K562 (cell line): ENCODE data around the gene MTREX. TPM values are rescaled to one million over a fixed set of nuclear protein-coding genes. Genes with fewer than 3 reads are reported as not detected.

Source experiments
- ATAC-seq: fragments of 200-7000 bp; cut with Tn5 transposase; 3 replicates; pipeline ENCODE4 v1.9.1; 2020; ENCODE audit warnings: moderate library complexity
- BruUV-seq: library from RNA; stranded (reverse); fragments of 400-500 nt; replicated peaks from 2 replicates; lab custom pipeline; 2021; lab: Mats Ljungman, UMichigan
- CTCF ChIA-PET: fragments of 300-600 bp; formaldehyde crosslinking; extraction: SDS; loops from one replicate; lab custom pipeline; 2021; ENCODE audit warnings: low intra/inter-chr PET ratio; lab: Yijun Ruan, JAX
- POLR2A ChIA-PET: fragments of 300-600, 350-650 bp; sonication (Branson Sonifier 250); formaldehyde crosslinking; extraction: SDS; loops from one replicate; lab custom pipeline; 2021; ENCODE audit warnings: antibody characterized with exemption, inconsistent platforms; lab: Yijun Ruan, JAX
- DNase-seq, 4 experiments: peaks; one replicate each; pipeline versions ENCODE4 v3.0.0 to v3.0.0-alpha.2; 2011 to 2018; ENCODE audit warnings: low spot score in 3 of 4, mixed read lengths in 3 of 4; ENCODE audit errors: extremely low read depth in 1 of 4
- FAIRE-seq: peaks from 2 replicates; lab custom pipeline; 2011; peaks lifted over from hg19 to GRCh38; lab: Jason Lieb, UNC
- H2AFZ ChIP-seq: 2 replicates; pipeline ENCODE4 v1.6.0; 2011; ENCODE audit warnings: low read depth, low read length, control low read depth, inconsistent platforms
- H3K27ac ChIP-seq: fragments of 200-600 bp; 3 replicates; pipeline ENCODE4 v1.8.0; 2011; ENCODE audit warnings: low read depth, mild to moderate bottlenecking, control low read depth, inconsistent platforms, low read length, moderate library complexity, mixed read lengths; ENCODE audit errors: extremely low read depth
- H3K27me3 ChIP-seq, 2 experiments: fragments of 300-600 bp in 1 of 2; 2 replicates in 1 of 2; 3 replicates in 1 of 2; pipeline versions ENCODE4 v1.6.0 to v1.8.0; 2011; ENCODE audit warnings: inconsistent platforms in 2 of 2, low read length in 2 of 2, mild to moderate bottlenecking in 1 of 2, mixed read lengths in 1 of 2, moderate library complexity in 1 of 2; ENCODE audit not compliant: control insufficient read depth in 2 of 2, insufficient read depth in 2 of 2
- H3K36me3 ChIP-seq: fragments of 300-600 bp; 3 replicates; pipeline ENCODE4 v1.8.0; 2011; ENCODE audit warnings: mild to moderate bottlenecking, low read length, inconsistent platforms; ENCODE audit not compliant: control insufficient read depth, insufficient read depth
- H3K4me1 ChIP-seq, 2 experiments: fragments of 200-600 bp in 1 of 2; replicated peaks in 1 of 2; 2 replicates in 1 of 2; 3 replicates in 1 of 2; pipeline versions ENCODE4 v1.5.1 to v1.8.0; 2011; ENCODE audit warnings: inconsistent platforms in 2 of 2, low read length in 2 of 2, mild to moderate bottlenecking in 1 of 2, mixed read lengths in 1 of 2, moderate library complexity in 1 of 2; ENCODE audit not compliant: control insufficient read depth in 2 of 2, insufficient read depth in 2 of 2
- H3K4me2 ChIP-seq: 2 replicates; pipeline ENCODE4 v1.6.1; 2011; ENCODE audit warnings: low read length, control low read depth, inconsistent platforms, mixed read lengths; ENCODE audit not compliant: insufficient read depth
- H3K4me3 ChIP-seq: fragments of 200-600 bp; sonication (generic), shearing (Covaris generic); 2 replicates; pipeline ENCODE4 v1.5.1; 2016; ENCODE audit warnings: control low read depth, inconsistent platforms
- H3K79me2 ChIP-seq: fragments of 200-600 bp; 3 replicates; pipeline ENCODE4 v1.8.0; 2011; ENCODE audit warnings: low read length, inconsistent platforms; ENCODE audit not compliant: control insufficient read depth, insufficient read depth
- H3K9ac ChIP-seq, 2 experiments: 2 replicates each; pipeline versions ENCODE4 v1.6.0 to v1.6.1; 2011; ENCODE audit warnings: low read depth in 2 of 2, low read length in 2 of 2, control low read depth in 1 of 2, inconsistent platforms in 1 of 2, mild to moderate bottlenecking in 1 of 2, mixed read lengths in 1 of 2; ENCODE audit not compliant: insufficient read depth in 1 of 2
- H3K9me1 ChIP-seq: one replicate; pipeline ENCODE4 v1.6.0; 2011; ENCODE audit warnings: inconsistent platforms, mild to moderate bottlenecking, low read length, moderate library complexity; ENCODE audit not compliant: control insufficient read depth, insufficient read depth
- H3K9me3 ChIP-seq: replicated peaks from 2 replicates; pipeline ENCODE4 v1.5.1; 2011; ENCODE audit warnings: low read depth, low read length, inconsistent platforms; ENCODE audit not compliant: control insufficient read depth, insufficient read depth
- H4K20me1 ChIP-seq: replicated peaks from 2 replicates; pipeline ENCODE4 v1.6.1; 2011; ENCODE audit warnings: low read length, inconsistent platforms, mixed read lengths; ENCODE audit not compliant: control insufficient read depth, insufficient read depth
- ATF7 ChIP-seq: fragments of 450-650 bp; IDR thresholded peaks from 2 replicates; pipeline ENCODE4 v1.7.1; 2014; ENCODE audit warnings: mild to moderate bottlenecking, moderate library complexity
- CREB3L1 ChIP-seq: fragments of 450-650 bp; IDR thresholded peaks from 2 replicates; pipeline ENCODE4 v1.6.1; 2014; ENCODE audit warnings: low read depth, mild to moderate bottlenecking, moderate library complexity, borderline replicate concordance
- MGA ChIP-seq: fragments of 450-650 bp; IDR thresholded peaks from 2 replicates; pipeline ENCODE4 v1.6.1; 2016; ENCODE audit warnings: mild to moderate bottlenecking, moderate library complexity
- PCBP1 ChIP-seq: fragments of 200-400 bp; formaldehyde crosslinking; IDR thresholded peaks from 2 replicates; pipeline ENCODE4 v1.6.1; 2018; ENCODE audit warnings: mild to moderate bottlenecking, low read depth, low read length; ENCODE audit not compliant: poor library complexity, severe bottlenecking
- RAD51 ChIP-seq: fragments of 450-650 bp; IDR thresholded peaks from 2 replicates; pipeline ENCODE4 v1.7.1; 2016; ENCODE audit warnings: low read depth, mild to moderate bottlenecking, borderline replicate concordance
- TEAD1 ChIP-seq, 2 experiments: fragments of 450-650 bp in 1 of 2; sonication (generic) in 1 of 2; formaldehyde crosslinking; IDR thresholded peaks; 2 replicates each; pipeline versions ENCODE4 v1.4.0 to v1.8.0; 2020 to 2022; ENCODE audit warnings: mild to moderate bottlenecking in 2 of 2, missing genetic modification reagents in 1 of 2
- ZBTB8A ChIP-seq: fragments of 450-650 bp; IDR thresholded peaks from 2 replicates; pipeline ENCODE4 v1.6.1; 2018; ENCODE audit warnings: mild to moderate bottlenecking, moderate library complexity; ENCODE audit not compliant: partially characterized antibody
- WGBS: fragments of 100-300 bp; shearing (Covaris generic); methylation state at CpG from one replicate; pipeline ENCODE4 v1.1.6; 2016; ENCODE audit warnings: low coverage, mixed read lengths; ENCODE audit not compliant: insufficient coverage; ENCODE audit errors: missing lambda C conversion rate; 5-methylcytosine and 5-hydroxymethylcytosine counted together
- in situ Hi-C: fragments of 300-500 bp; cut with MboI; formaldehyde crosslinking; loops from 4 replicates; pipeline ENCODE4 v1.15.0; 2018; ENCODE audit warnings: inconsistent platforms, mixed read lengths
- intact Hi-C: fragments of 100-400 bp; cut with micrococcal nuclease; formaldehyde crosslinking; loops from 2 replicates; pipeline ENCODE4 v1.14.2; 2022
- polyA plus RNA-seq, 8 experiments: library from polyadenylated mRNA; depleted of rRNA in 4 of 8; stranded (reverse) in 5 of 8; unstranded in 3 of 8; fragments of >200 nt; fragmentation: Nextera tagmentation in 2 of 8; fragmentation: Illumina TruSeq in 1 of 8; extraction: Ambion mirVana in 2 of 8; extraction: Trizol in 1 of 8; gene quantifications; 2 replicates each; pipeline versions ENCODE4 v1.2.1 to v1.2.3, GENCODE V29; 2011 to 2014; ENCODE audit warnings: inconsistent platforms in 1 of 8, missing spikeins in 1 of 8
- total RNA-seq, 7 experiments: library from RNA; depleted of rRNA in 6 of 7; stranded (reverse); fragments of >200 nt in 6 of 7; fragmentation: Illumina TruSeq in 2 of 7; extraction: Trizol in 2 of 7; gene quantifications; 2 replicates each; pipeline versions ENCODE4 v1.2.1 to v1.2.3, GENCODE V29; 2011 to 2021; ENCODE audit warnings: low replicate concordance in 1 of 7

The MTREX gene
- total and polyA plus RNA-seq, 9 of the 15 experiments (the other 6 are each of a cell fraction or from before 2014, with no cell fraction given) = 52.9 to 193 (median 150) TPM

GRCh38 chr5:55370291-55370925 is 62.6 kb downstream of the MTREX start:
- POLR2A ChIA-PET = no interaction called here
- no peaks in the 10 kb centered on the region for H3K79me2 ChIP-seq
- H3K9me3 ChIP-seq = 0 out of 2 replicates have a peak, but pooled peaks cover 3% of the 10 kb centered on the region
- H4K20me1 ChIP-seq = no peaks in the 10 kb centered on the region
- intact Hi-C loops (no loop called here), in situ Hi-C loops (no loop called here)
- no peaks in the 10 kb centered on the region for H3K27me3 ChIP-seq
- FAIRE-seq (no peak), ATAC-seq (no peak), DNase-seq (no peak)
- H3K4me3 ChIP-seq = no peak overlapping the region
- H3K9ac ChIP-seq = no peak overlapping the region
- H3K9me1 ChIP-seq = no peaks in the 10 kb centered on the region
- 100% methylated on average over 1 of the region's 1 CpG for WGBS
- CTCF ChIA-PET = no interaction called here
- H3K27ac ChIP-seq = no peak overlapping the region
- TF ChIP-seq TEAD1 (CRISPR knock-in tag; IDR thresholded peaks at IDR 0.05) (no peak), ATF7 (no peak), MGA (no peak), RAD51 (no peak), PCBP1 (no peak), ZBTB8A (no peak), CREB3L1 (no peak)
- peaks cover 74% of the 10 kb centered on the region for H3K36me3 ChIP-seq
- H3K4me2 ChIP-seq = no peak overlapping the region
- no peaks in the 10 kb centered on the region for H3K4me1 ChIP-seq
- BruUV-seq = no TSS peak
- H2AFZ ChIP-seq = no peak overlapping the region
